ENCODE data around the gene ARMC8.
A peak's percentile ranks its signal among the peaks of the same experiment; 100 is the strongest.

ARMC8 gene

DNA sequence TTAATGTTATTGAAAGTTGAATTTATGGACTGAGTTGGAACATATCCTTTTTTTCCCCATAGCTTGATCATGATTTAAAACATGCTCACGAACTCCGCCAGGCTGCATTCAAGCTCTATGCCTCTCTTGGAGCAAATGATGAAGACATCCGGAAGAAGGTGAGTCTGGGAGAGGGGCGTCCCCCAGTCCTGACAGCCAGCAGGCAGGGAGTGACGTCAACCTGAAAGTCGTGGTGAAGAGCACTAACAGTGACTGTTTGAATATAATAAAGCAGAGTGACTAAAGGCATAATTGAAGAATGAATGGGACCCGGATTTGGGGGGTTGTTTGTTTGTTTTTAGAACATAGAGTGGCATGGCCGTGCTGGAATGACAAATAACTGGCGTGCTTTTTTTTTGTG is 57.9 kb downstream of the ARMC8 start:
- DNase-seq (ENCODE audit: low read depth in 2 of 2): no peak

DNA sequence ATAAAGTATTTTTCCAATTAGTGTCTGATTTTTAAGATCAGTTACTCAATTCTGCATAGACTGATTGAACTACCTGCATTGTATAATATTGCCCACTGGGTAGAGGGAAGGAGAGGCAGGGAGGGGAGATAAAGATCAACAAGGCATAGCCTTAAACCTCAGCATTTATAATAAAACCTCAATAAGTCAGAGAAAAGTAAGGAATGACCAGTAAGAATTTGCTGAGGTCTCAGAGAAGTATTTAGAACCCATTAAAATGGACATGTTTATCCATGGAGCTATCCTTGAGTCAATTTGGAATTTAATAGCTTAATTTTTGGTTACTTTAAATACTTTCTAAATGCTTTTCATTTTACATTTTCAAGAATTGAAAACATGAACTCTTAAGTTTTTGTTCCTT is 62.5 kb downstream of the ARMC8 start:
- DNase-seq (ENCODE audit: low read depth in 2 of 2): no peak

GRCh38 chr3:138253609-138254008 is 66.5 kb downstream of the ARMC8 start:
- DNase-seq (ENCODE audit: low read depth in 2 of 2): no peak

DNA sequence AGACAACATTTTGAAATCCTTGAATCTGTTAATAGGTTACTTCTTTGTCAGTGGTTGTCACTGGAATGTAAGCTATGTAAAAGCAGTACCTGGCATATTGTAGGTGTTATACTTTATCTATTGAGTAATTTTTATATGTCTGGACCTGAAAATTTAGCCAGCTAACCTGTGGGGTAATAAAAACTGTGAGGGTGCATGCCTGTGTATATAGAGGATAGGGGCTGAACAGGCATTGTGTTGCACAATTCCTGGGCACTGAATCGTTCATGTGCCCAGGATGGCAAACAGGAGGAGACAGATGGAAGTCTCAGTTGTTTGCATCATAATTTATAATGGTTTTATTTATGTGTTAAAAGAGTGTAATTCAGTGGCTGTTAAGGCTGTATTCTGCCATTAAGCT is 67.1 kb downstream of the ARMC8 start:
- DNase-seq (ENCODE audit: low read depth in 2 of 2): no peak

- no peak for DNase-seq (ENCODE audit: low read depth in 2 of 2)
Measured at GRCh38 chr3:138256022-138256421, 68.9 kb downstream of the ARMC8 start.

GRCh38 chr3:138257986-138258385 is 70.9 kb downstream of the ARMC8 start:
- no peak for DNase-seq (ENCODE audit: low read depth in 2 of 2)

- no peak for DNase-seq (ENCODE audit: low read depth in 2 of 2)
Measured at GRCh38 chr3:138259126-138259525, 72.0 kb downstream of the ARMC8 start.

- DNase-seq (ENCODE audit: low read depth in 2 of 2): no peak
Measured at GRCh38 chr3:138260611-138261010, 73.5 kb downstream of the ARMC8 start.

- DNase-seq (ENCODE audit: low read depth in 2 of 2): no peak
Measured at GRCh38 chr3:138263104-138263503, 76.0 kb downstream of the ARMC8 start.

DNA sequence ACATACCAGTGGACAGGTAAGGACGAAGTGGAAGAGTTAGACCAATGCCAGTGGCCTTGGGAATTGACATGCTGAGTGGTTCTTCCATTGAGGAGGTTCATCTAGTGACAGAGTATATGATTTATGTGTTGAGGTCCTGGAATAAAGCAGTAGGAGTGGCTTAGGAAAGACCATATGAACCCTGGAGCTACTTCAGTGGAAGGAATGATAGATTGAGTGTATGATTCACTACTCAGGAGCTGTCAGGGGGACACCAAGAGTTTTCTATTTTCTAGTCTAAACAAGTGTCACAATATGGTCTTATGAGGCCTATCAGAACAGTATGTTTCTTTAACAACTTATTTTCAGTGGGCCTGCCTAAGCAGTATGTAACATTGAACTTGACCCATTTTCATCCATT is 78.6 kb downstream of the ARMC8 start:
- DNase-seq (ENCODE audit: low read depth in 2 of 2): no peak

- DNase-seq (ENCODE audit: low read depth in 2 of 2): no peak
Measured at GRCh38 chr3:138267083-138267482, 80.0 kb downstream of the ARMC8 start.

- no peak for DNase-seq (ENCODE audit: low read depth in 2 of 2)
Measured at GRCh38 chr3:138270245-138270644, 83.1 kb downstream of the ARMC8 start.

DNA sequence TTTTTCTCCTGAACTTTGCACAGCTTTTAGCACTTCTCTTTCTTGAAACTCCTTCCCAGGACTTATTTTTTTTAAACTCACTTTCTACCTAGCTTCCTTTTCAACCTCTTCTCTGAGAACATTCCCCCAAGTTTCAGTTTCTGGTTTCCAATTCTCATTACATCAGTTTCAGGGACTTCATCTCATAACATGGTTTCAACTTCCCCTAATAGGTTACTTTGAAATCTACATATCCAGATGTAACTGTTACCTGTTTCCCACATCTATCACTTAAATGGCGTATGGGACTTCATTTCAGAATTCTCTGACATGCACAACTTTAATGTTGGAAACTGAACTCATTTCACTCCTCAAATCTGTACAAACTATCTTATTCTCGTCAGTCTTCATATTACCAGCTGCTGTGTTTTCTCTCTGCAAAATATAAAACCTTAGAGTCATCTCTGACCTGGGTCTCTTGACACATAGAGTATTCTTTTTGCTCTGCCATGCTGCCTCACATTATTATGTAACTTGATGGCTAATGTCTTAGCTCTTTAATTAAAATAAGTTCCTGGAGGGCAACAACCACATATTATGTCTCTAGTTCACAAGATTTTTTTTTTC is 84.2 kb downstream of the ARMC8 start:
- no peak for DNase-seq (ENCODE audit: low read depth in 2 of 2)

DNA sequence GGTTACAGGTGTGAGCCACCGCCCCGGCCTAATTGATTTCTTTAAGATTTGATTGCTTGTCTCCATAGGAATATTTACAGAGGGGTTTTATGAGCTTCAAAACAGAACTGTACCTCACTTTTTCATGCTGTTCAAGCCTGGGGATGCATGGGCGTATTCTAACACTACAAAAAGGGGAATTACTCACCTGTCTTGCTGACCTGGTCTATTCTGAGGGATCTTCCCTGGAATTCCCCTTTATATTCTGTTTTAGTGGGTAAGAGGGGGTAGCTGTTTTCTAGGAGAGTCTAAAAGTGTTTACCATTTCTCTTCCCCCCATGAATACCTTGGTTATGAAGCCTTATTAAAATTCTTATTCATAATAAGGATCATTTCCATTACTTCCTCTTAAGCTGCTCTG is 94.5 kb downstream of the ARMC8 start:
- no peak for DNase-seq (ENCODE audit: low read depth in 2 of 2)

- no peak for DNase-seq (ENCODE audit: low read depth in 2 of 2)
Measured at GRCh38 chr3:138282836-138283235, 95.7 kb downstream of the ARMC8 start.

- no peak for DNase-seq (ENCODE audit: low read depth in 2 of 2)
Measured at GRCh38 chr3:138284079-138284478, 97.0 kb downstream of the ARMC8 start.

DNA sequence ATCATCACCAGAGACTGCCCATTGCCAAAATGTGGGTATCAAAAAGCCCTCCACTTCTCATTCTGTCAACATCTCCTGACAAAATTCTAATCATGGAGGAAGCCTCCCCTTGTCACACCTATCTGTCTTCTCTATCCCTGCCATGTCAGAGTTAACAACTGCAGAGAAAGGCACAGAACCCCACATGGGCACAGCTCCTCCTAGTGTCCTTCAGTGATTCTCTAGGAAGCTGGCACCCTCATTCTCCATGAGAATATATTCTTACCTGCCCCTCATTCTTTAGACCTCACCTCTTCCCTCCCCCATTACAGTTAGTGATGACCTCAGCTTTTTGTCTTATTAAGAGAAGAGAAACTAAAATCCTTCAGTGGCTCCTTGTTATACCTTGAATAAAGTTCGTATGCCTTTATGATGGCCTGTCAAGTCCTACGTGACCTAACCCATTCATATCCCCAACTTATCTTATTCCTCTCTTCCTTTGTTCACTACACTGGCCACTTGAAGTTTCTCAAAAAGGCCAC is 97.9 kb downstream of the ARMC8 start:
- no peak for DNase-seq (ENCODE audit: low read depth in 2 of 2)

- no peak for DNase-seq (ENCODE audit: low read depth in 2 of 2)
Measured at GRCh38 chr3:138289260-138289659, 102.2 kb downstream of the ARMC8 start.

GRCh38 chr3:138289701-138290100 is 102.6 kb downstream of the ARMC8 start:
- peak in 1 of 2 donors; percentile 3 for DNase-seq (ENCODE audit: low read depth in 2 of 2)

DNA sequence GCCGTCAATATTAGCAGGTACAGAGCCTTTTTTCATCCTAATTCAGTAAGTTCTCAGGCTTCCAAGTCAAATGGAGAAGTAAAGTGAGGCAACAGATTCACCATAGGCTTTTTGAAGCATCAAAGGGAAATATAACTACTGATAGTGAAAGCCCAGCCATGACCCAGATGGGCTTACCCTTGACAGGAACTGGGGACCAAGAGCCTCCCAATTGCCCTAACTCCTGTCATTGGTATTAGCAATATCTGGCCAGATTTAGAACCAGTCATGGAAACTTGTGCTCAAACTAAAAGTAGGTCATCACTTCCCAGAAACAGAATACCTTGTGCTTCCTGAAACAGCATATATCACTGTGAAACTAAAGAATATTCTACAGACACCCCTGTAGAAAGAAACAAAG is 109.5 kb downstream of the ARMC8 start:
- peak; percentile 22 to 32 for DNase-seq (ENCODE audit: low read depth in 2 of 2)

GRCh38 chr3:138297059-138297607 is 110.0 kb downstream of the ARMC8 start:
- DNase-seq (ENCODE audit: low read depth in 2 of 2): peak in 1 of 2 donors; percentile 2

GRCh38 chr3:138297876-138298275 is 110.8 kb downstream of the ARMC8 start:
- no peak for DNase-seq (ENCODE audit: low read depth in 2 of 2)

DNA sequence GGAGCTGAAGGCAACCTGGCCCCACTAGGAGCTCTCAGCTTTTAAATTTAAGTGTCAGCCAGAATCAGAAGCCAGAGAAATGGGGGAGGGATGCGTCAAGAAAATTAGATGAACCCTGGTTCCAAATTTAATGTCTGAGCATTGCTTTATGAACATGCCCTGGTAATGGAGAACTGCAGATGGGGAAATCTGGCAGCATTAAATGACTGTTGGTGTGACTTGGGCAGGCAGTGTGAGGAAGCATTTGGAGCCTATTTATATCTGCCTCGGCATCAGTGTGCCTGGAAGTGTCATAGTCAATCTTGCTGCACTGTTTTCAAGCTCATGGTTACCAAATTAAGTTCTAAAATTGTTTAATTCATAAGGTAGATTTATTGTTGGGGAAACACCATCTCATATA is 113.5 kb downstream of the ARMC8 start:
- no peak for DNase-seq (ENCODE audit: low read depth in 2 of 2)

GRCh38 chr3:138303474-138303873 is 116.4 kb downstream of the ARMC8 start:
- DNase-seq (ENCODE audit: low read depth in 2 of 2): no peak
